ENCODE measurements around the gene RPS23. TPM values are rescaled to one million over a fixed set of nuclear protein-coding genes. Genes with fewer than 3 reads are reported as not detected.
"Not testable (repeated sequence)": the region's sequence is repeated elsewhere in the genome, so short reads cannot be mapped to it uniquely, and the experiment has no call there.

The RPS23 gene
- total RNA-seq, 1 experiment from 2014 or later: 2,213 TPM

GRCh38 chr5:82274343-82275211, 3.6 kb downstream of the RPS23 start:
- Mint-ChIP-seq H3K4me1 (ENCODE audit: low read depth, unreplicated experiment) (peaks cover 4% of the 10 kb centered on the region), H3K36me3 (ENCODE audit: insufficient read depth, unreplicated experiment) (peaks cover 79% of the 10 kb centered on the region)
- no peaks in the 10 kb centered on the region for H3K27me3 ChIP-seq (replicated peaks; ENCODE audit: control insufficient read depth, insufficient read depth, low read length)

GRCh38 chr5:82273426-82273825, 4.7 kb downstream of the RPS23 start:
- H3K4me3 Mint-ChIP-seq (ENCODE audit: unreplicated experiment); CTCF ChIA-PET; H3K4me3 ChIP-seq (ENCODE audit: low read depth, low read length); POLR2A ChIA-PET; BruUV-seq (replicated peaks); DNase-seq; H3K27me3 Mint-ChIP-seq (ENCODE audit: insufficient read depth, unreplicated experiment); H3K27ac Mint-ChIP-seq (ENCODE audit: unreplicated experiment); H3K27me3 ChIP-seq (replicated peaks; ENCODE audit: control insufficient read depth, insufficient read depth, low read length); H3K4me1 Mint-ChIP-seq (ENCODE audit: low read depth, unreplicated experiment); H3K36me3 ChIP-seq (ENCODE audit: control insufficient read depth, insufficient read depth, low read length); H3K4me1 ChIP-seq; intact Hi-C loops (cut with micrococcal nuclease; ENCODE audit: unreplicated experiment); H3K9me3 ChIP-seq: not testable (repeated sequence)
- H3K9me3 Mint-ChIP-seq (ENCODE audit: unreplicated experiment): peaks cover 14% of the 10 kb centered on the region
- H3K36me3 Mint-ChIP-seq (ENCODE audit: insufficient read depth, unreplicated experiment): peaks cover 82% of the 10 kb centered on the region

More at GRCh38 chr5:82274343-82275211, 3.6 kb downstream of the RPS23 start:
- H3K27ac Mint-ChIP-seq (ENCODE audit: unreplicated experiment): peak overlapping the region; percentile 68
- H3K4me3 ChIP-seq (ENCODE audit: low read depth, low read length): no peak overlapping the region
- ChIA-PET POLR2A (no interaction called here), CTCF (no interaction called here)
- no peaks in the 10 kb centered on the region for H3K9me3 ChIP-seq
- no peak for TF ChIP-seq CTCF (IDR thresholded peaks at IDR 0.05; ENCODE audit: insufficient read depth in 1 of 2, low read depth in 1 of 2, low read length in 1 of 2, severe bottlenecking in 1 of 2, unreplicated experiment in 1 of 2)
- intact Hi-C loops (cut with micrococcal nuclease; ENCODE audit: unreplicated experiment): no loop called here
- BruUV-seq (replicated peaks): no TSS peak
- H3K9me3 Mint-ChIP-seq (ENCODE audit: unreplicated experiment): peaks cover 8% of the 10 kb centered on the region
- H3K4me1 ChIP-seq: 0 out of 2 replicates have a peak, but pooled peaks cover 3% of the 10 kb centered on the region
- DNase-seq: peak; percentile 12 to 39
- H3K36me3 ChIP-seq (ENCODE audit: control insufficient read depth, insufficient read depth, low read length): peaks cover 6% of the 10 kb centered on the region
- no peak overlapping the region for H3K4me3 Mint-ChIP-seq (ENCODE audit: unreplicated experiment)
- no peaks in the 10 kb centered on the region for H3K27me3 Mint-ChIP-seq (ENCODE audit: insufficient read depth, unreplicated experiment)

GRCh38 chr5:82272571-82273356, 5.4 kb downstream of the RPS23 start:
- CTCF ChIA-PET: not testable (repeated sequence)

GRCh38 chr5:82269363-82269762, 8.8 kb downstream of the RPS23 start:
- H3K4me3 ChIP-seq (ENCODE audit: low read depth, low read length); H3K4me3 Mint-ChIP-seq (ENCODE audit: unreplicated experiment); intact Hi-C loops (cut with micrococcal nuclease; ENCODE audit: unreplicated experiment); POLR2A ChIA-PET; DNase-seq; H3K27me3 Mint-ChIP-seq (ENCODE audit: insufficient read depth, unreplicated experiment); BruUV-seq (replicated peaks); H3K27ac Mint-ChIP-seq (ENCODE audit: unreplicated experiment); H3K36me3 ChIP-seq (ENCODE audit: control insufficient read depth, insufficient read depth, low read length); H3K9me3 ChIP-seq; H3K4me1 Mint-ChIP-seq (ENCODE audit: low read depth, unreplicated experiment); H3K27me3 ChIP-seq (replicated peaks; ENCODE audit: control insufficient read depth, insufficient read depth, low read length); CTCF ChIA-PET; H3K4me1 ChIP-seq: not testable (repeated sequence)
- peaks cover 27% of the 10 kb centered on the region for H3K9me3 Mint-ChIP-seq (ENCODE audit: unreplicated experiment)
- peaks cover 42% of the 10 kb centered on the region for H3K36me3 Mint-ChIP-seq (ENCODE audit: insufficient read depth, unreplicated experiment)

More at GRCh38 chr5:82272571-82273356, 5.4 kb downstream of the RPS23 start:
- H3K9me3 ChIP-seq; H3K4me1 Mint-ChIP-seq (ENCODE audit: low read depth, unreplicated experiment); H3K36me3 ChIP-seq (ENCODE audit: control insufficient read depth, insufficient read depth, low read length); H3K27me3 Mint-ChIP-seq (ENCODE audit: insufficient read depth, unreplicated experiment); H3K27ac Mint-ChIP-seq (ENCODE audit: unreplicated experiment); POLR2A ChIA-PET; H3K27me3 ChIP-seq (replicated peaks; ENCODE audit: control insufficient read depth, insufficient read depth, low read length); H3K4me3 Mint-ChIP-seq (ENCODE audit: unreplicated experiment); H3K4me1 ChIP-seq; intact Hi-C loops (cut with micrococcal nuclease; ENCODE audit: unreplicated experiment); H3K4me3 ChIP-seq (ENCODE audit: low read depth, low read length); DNase-seq; BruUV-seq (replicated peaks): not testable (repeated sequence)
- peaks cover 76% of the 10 kb centered on the region for H3K36me3 Mint-ChIP-seq (ENCODE audit: insufficient read depth, unreplicated experiment)
- H3K9me3 Mint-ChIP-seq (ENCODE audit: unreplicated experiment): peaks cover 14% of the 10 kb centered on the region

- H3K27ac Mint-ChIP-seq (ENCODE audit: unreplicated experiment): not testable (repeated sequence)
These were observed 10.7 kb downstream of the RPS23 start for GRCh38 chr5:82267297-82267933.

More at GRCh38 chr5:82267297-82267933, 10.7 kb downstream of the RPS23 start:
- H3K27me3 ChIP-seq (replicated peaks; ENCODE audit: control insufficient read depth, insufficient read depth, low read length); DNase-seq; H3K4me3 ChIP-seq (ENCODE audit: low read depth, low read length); H3K36me3 ChIP-seq (ENCODE audit: control insufficient read depth, insufficient read depth, low read length); POLR2A ChIA-PET; BruUV-seq (replicated peaks); CTCF ChIA-PET; H3K4me1 ChIP-seq; H3K9me3 ChIP-seq; H3K27me3 Mint-ChIP-seq (ENCODE audit: insufficient read depth, unreplicated experiment); H3K4me1 Mint-ChIP-seq (ENCODE audit: low read depth, unreplicated experiment); intact Hi-C loops (cut with micrococcal nuclease; ENCODE audit: unreplicated experiment); H3K4me3 Mint-ChIP-seq (ENCODE audit: unreplicated experiment): not testable (repeated sequence)
- H3K9me3 Mint-ChIP-seq (ENCODE audit: unreplicated experiment): peaks cover 27% of the 10 kb centered on the region
- H3K36me3 Mint-ChIP-seq (ENCODE audit: insufficient read depth, unreplicated experiment): peaks cover 24% of the 10 kb centered on the region

Measured in Caco-2 (cell line).